Prostate gland (tissue), 2 donors: Measurements from ENCODE around the gene USP22.

Experiments
- CTCF ChIP-seq, 4 experiments: fragments of 200-600 bp in 2 of 4; fragments of 450-650 bp in 2 of 4; sonication (generic) in 2 of 4; IDR thresholded peaks; 1 replicate in 3 of 4; 2 replicates in 1 of 4; pipeline ENCODE4 v1.5.1; 2016 to 2019; ENCODE audit warnings: antibody characterized with exemption in 4 of 4, mild to moderate bottlenecking in 2 of 4, moderate library complexity in 2 of 4
- POLR2A ChIP-seq: fragments of 450-650 bp; IDR thresholded peaks from one replicate; pipeline ENCODE4 v1.6.1; 2016; ENCODE audit warnings: antibody characterized with exemption, mild to moderate bottlenecking

- no peak for TF ChIP-seq POLR2A
- TF ChIP-seq CTCF (IDR thresholded peaks at IDR 0.05), result no peak
Measured at GRCh38 chr17:21077281-21077680, 34.5 kb upstream of the USP22 start.
